NCI-H146 (cell line): ENCODE results near the gene COL25A1.

Source experiments
- DNase-seq: peaks from one replicate; lab custom pipeline; 2025; lab: John Stamatoyannopoulos, UW

Gene COL25A1

DNA sequence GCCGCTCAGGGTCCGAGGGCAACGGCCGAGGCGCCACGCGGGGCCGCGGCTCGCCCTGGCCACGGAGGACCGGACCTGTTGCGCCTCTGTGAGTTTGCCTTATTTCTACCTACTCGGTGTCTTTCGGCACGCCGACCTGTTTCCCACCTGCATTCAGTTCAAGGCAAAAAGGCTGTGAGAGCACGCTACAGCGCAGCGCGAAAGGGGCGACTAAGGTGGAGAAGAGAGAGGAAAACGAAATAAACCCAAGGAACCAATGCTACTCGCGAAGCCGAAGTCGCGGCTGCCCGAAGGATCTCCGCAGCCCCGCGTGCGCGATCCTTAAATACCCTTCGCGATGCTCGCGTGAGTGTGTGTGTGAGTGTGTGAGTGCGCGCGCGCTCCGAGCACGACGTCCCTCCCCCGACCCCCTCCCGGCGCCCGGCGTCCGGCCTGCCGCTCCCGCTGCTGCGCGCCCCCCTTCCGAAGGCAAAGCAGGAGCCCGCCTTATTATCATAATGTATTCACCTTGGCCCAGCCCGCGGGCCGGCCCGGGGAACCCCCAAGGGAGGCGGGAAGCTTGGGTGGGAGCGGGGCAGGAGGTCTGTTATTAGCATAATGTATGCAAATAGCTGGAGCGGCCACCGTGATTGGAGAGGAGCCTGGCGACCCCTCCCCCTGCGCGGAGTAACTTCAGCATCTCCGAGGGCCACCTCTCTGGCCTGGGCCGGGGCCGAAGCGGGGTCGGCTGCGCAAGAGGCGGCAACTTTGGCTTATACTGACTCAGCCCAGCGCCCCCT is at the start of gene COL25A1:
Gene COL25A1, minus strand, starts transcription at position 298 of the 779 bp plus-strand sequence.
- DNase-seq: peak; percentile 57

DNA sequence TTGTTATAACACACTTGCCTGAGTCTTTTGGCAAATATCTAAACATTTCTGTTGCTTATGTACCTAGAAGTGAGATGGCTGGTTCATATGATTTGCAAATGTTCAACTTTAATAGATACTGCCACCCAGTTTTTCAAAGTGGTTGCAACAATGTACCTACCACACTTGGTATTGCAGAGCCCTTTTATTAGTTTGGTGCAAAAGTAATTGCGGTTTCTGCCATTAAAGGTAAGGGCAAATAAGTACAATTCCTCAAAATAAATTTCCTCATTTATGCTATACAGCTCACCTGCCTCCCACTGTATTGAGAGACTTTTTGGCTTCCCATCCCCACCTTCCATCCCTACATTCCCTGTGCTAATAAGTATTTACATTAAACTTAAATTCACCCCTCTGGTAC is 47.7 kb upstream of the COL25A1 start:
- no peak for DNase-seq

DNA sequence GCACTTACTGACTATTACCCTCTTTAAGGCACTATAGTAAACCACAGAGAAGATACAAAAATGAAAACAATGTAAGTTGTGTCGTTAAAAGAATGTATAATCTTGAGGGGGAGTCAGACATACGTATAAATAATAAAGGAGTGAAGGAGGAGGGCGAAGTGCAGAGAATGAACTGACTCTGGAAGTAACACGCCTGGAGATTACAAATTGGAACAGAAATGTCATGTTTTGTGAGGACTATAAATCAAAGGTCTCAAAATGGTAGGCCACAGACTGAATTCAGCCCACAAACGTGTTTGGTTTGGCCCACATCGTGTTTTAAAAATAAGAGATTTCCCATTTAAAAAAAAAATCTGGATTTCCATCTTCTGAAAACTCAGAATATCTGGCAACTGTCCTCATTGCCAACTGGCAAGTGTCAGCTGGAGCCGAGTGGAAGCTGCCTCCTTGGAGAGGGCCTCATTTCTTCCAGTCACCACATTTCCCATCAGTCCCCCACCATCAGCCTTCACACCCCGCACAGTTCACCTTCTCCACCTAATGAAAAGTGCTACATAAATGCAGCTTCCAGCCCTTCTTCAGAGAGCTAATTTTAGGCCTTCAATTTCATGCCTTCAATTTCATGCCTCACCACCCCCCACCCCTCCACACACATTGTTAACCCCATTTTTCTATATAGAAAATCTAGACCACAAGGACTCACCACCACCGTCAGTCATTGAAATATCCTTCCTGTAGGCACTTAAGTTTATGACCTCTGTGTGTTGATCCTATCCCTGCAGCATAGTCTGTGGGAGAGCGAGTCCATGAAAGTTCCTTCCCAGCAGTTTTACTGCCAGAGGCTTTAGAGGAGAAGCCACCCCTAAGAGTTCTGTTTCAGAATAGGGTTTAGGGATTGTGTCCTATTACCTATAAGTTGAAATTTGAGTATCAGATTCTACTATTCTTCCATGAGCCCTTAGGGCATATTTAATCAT is 32.0 kb upstream of the COL25A1 start:
- no peak for DNase-seq

- no peak for DNase-seq
These were observed 30.5 kb upstream of the COL25A1 start for GRCh38 chr4:109332926-109333464.

- DNase-seq: no peak
These were observed 25.2 kb upstream of the COL25A1 start for GRCh38 chr4:109327641-109328040.

- no peak for DNase-seq
These were observed 23.2 kb upstream of the COL25A1 start for GRCh38 chr4:109325698-109326097.

DNA sequence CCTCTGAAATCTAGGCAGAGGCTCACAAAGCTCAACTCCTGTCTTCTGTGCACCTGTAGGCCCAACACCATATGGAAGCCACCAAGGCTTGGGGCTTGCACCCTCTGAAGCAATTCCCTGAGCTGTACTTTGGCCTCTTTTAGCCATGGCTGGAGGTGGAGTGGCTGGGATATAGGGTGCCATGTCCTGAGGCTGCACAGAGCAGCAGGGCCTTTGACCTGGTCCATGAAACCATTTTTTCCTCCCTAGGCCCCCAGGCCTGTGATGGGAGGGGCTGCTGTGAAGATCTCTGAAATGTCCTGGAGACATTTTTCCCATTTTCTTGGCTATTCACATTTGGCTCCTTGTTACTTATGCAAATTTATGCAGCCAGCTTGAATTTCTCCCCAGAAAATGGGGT is 20.9 kb upstream of the COL25A1 start:
- no peak for DNase-seq

- DNase-seq: no peak
These were observed 18.8 kb upstream of the COL25A1 start for GRCh38 chr4:109321232-109321631.

- no peak for DNase-seq
These were observed 17.2 kb upstream of the COL25A1 start for GRCh38 chr4:109319684-109320083.

- DNase-seq: no peak
These were observed 16.7 kb upstream of the COL25A1 start for GRCh38 chr4:109319156-109319555.

DNA sequence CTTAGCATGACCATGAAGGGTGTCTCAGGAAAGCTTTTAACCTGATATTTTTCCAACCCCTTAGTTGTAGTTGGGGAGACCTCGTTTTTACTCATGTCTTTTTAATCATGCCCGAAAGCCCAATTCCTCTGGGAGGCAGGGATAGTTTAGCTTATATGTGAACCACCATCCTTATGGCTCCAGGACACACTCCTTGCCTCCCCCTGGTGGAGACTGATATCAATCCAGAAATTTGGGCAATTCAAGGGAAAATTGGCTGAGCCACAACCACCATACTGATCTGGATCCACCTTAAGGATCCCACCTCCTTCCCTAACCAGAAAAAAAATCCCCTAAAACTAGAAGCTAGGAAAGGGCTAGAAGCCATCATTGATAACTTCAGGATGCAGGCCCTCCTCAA is 13.4 kb upstream of the COL25A1 start:
- DNase-seq: no peak

GRCh38 chr4:109315341-109315740 is 12.9 kb upstream of the COL25A1 start:
- DNase-seq: no peak

- no peak for DNase-seq
These were observed 11.0 kb upstream of the COL25A1 start for GRCh38 chr4:109313168-109314133.

DNA sequence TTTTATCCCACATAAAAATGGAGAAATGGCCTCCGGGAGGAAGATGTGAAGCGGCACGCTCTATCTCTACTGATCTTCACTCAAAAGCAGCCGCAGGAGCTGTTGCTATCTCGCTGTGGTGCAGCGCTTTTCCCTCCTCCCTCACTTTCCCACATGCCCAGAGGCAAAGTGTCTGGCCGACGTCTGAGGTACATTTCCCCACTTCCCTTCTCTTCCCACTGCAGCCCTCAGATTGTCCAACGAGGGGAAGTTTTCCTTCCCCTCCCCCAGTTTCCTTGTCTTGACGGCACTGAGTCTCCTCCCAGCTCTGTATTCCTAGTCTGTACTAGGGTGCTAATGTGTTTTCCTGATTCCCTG is 660 bp upstream of the COL25A1 start:
- no peak for DNase-seq

DNA sequence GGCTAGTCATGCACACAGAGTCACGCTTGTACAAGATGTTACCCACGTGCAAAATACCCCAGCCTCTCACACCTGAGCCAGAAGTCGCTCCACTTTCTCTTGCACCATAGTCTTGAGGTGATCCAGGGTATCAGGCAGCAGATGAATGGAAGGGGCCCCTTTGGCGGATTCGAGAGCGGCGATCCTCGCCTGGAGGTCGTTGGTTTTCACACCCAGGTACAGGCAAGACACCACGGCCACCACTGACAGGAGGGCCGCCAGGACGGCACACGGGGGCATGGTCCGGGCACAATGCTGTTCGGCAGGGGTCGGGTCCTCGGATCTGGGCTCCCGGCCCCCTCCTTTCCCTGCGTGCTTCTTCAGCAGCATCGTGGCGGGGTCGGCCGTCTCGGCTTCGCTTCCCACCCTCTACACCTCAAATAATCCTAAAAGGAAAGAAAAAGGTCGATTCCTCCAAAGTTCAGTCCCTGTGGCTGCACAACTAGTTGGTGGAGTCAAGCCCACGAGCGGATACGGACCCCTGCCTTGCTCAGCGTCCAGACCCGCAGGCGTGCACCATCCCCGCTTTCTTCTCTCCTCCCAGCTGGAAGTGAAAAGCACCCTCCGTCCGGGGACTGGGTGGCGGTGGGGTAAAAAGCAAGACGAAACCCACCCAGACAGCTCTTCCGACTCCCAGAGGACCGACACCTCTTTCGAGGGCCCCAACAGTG is 652 bp downstream of the COL25A1 start:
- DNase-seq: no peak

- DNase-seq: peak; percentile 0
These were observed 4.0 kb downstream of the COL25A1 start for GRCh38 chr4:109298279-109299010.

DNA sequence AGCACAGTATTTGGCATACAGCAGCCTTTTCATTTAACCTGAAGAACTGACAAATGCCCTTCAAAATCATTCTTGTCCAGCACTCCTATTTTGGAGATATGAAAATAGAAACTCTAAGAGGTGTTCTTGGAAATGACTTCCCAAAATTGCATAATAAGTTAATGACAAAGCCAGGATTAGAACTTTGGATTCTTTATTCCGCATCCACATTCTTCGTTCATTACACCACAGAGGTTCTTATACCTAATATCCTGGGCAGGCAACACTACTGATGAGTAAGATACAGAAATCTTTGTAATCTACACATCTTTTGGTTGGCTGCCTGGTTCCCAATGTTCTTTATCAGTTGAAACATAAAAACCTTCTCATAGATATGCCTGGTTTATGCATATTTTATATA is 5.9 kb downstream of the COL25A1 start:
- no peak for DNase-seq

- no peak for DNase-seq
These were observed 7.4 kb downstream of the COL25A1 start for GRCh38 chr4:109295081-109295480.

DNA sequence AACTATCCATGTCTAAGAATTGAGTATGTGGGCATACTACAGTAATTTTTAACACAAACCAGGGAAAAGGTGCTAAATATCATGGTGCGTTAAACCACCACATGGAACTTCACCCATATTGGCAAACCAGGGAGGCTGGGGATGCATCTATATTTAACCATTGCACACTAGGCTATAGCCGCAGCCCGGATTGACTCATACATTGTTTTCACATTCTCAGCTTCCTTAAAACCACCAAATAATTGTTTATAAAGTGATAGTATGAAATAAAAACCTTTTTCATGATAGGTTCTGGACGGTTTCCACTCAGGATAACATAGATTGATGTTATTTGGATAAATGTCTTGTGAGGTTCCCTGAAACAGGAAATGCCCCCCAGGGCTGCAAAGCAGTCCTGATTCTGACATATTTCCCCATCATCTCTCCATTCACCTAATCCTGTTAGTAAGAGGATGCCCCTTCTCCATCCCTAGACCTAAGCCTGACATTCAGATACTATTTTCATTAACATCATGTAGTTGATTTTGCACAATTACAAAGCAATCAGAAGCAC is 7.9 kb downstream of the COL25A1 start:
- DNase-seq: no peak

DNA sequence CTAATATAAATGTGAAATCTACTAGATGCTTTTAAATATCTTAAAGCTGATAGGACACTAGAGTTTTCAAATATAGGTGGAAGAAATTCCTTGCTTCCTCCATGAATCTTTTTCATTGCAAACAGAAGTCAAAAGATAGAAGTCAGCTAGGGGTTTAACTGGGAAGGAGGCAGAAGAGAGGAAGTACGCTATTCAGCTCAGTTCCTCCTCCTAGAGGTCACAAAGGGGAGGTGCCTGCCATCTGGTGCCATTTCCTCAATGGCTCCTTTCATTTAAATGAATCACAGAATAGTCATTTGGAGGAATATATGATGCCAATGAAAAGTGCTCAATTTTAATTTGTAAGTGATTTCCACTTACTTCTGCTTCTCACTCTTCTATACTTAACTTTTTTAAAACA is 8.5 kb downstream of the COL25A1 start:
- DNase-seq: no peak
